ENCODE measurements around the gene LIMK2.
A peak's percentile ranks its signal among the peaks of the same experiment; 100 is the strongest.

Gene LIMK2

GRCh38 chr22:31288496-31289240 lies 76.6 kb downstream of the LIMK2 start:
- Histone ChIP-seq H3K4me3 (ENCODE audit: insufficient read depth, low read length, poor library complexity, severe bottlenecking) (peak overlapping the region; percentile 72), H3K4me2 (ENCODE audit: low read depth, low read length, poor library complexity, severe bottlenecking) (peak overlapping the region; percentile 100), H3K36me3 (ENCODE audit: low read length) (no peaks in the 10 kb centered on the region)

GRCh38 chr22:31289344-31289743 lies 77.2 kb downstream of the LIMK2 start:
- H3K4me2 ChIP-seq (ENCODE audit: low read depth, low read length, poor library complexity, severe bottlenecking) = peak overlapping the region; percentile 100

More at GRCh38 chr22:31288496-31289240, 76.6 kb downstream of the LIMK2 start:
- TF ChIP-seq EZH2phosphoT487 (conservative IDR thresholded peaks at IDR 0.05; ENCODE audit: low read length) (no peak), CTCF (IDR thresholded peaks at IDR 0.05; ENCODE audit: insufficient read depth, low read length, poor library complexity, severe bottlenecking) (no peak)
- Histone ChIP-seq H3K9ac (ENCODE audit: low read length) (peak overlapping the region; percentile 75), H3K9me3 (ENCODE audit: insufficient read depth, low read length) (no peaks in the 10 kb centered on the region), H3K79me2 (ENCODE audit: insufficient read depth, low read length) (no peaks in the 10 kb centered on the region), H3F3A (ENCODE audit: insufficient read depth) (peaks cover 44% of the 10 kb centered on the region), H2AFZ (ENCODE audit: low read depth, low read length, severe bottlenecking) (no peak overlapping the region), H3K27ac (ENCODE audit: low read depth, low read length) (peak overlapping the region; percentile 97), H3K9me2 (replicated peaks; ENCODE audit: insufficient read depth, low read length) (no peaks in the 10 kb centered on the region), H3K27me3 (ENCODE audit: low read length) (no peaks in the 10 kb centered on the region), H4K20me1 (ENCODE audit: low read depth, low read length) (no peaks in the 10 kb centered on the region)

GRCh38 chr22:31290494-31291471 lies 78.7 kb downstream of the LIMK2 start:
- Histone ChIP-seq H3K4me2 (ENCODE audit: low read depth, low read length, poor library complexity, severe bottlenecking) (peak overlapping the region; percentile 100), H3K27me3 (ENCODE audit: low read length) (no peaks in the 10 kb centered on the region), H3K9ac (ENCODE audit: low read length) (peak overlapping the region; percentile 75), H3K79me2 (ENCODE audit: insufficient read depth, low read length) (no peaks in the 10 kb centered on the region), H4K20me1 (ENCODE audit: low read depth, low read length) (no peaks in the 10 kb centered on the region), H2AFZ (ENCODE audit: low read depth, low read length, severe bottlenecking) (peak overlapping the region; percentile 61), H3K9me3 (ENCODE audit: insufficient read depth, low read length) (no peaks in the 10 kb centered on the region), H3F3A (ENCODE audit: insufficient read depth) (peaks cover 46% of the 10 kb centered on the region), H3K4me3 (ENCODE audit: insufficient read depth, low read length, poor library complexity, severe bottlenecking) (peak overlapping the region; percentile 72), H3K27ac (ENCODE audit: low read depth, low read length) (peak overlapping the region; percentile 97), H3K9me2 (replicated peaks; ENCODE audit: insufficient read depth, low read length) (no peaks in the 10 kb centered on the region), H3K36me3 (ENCODE audit: low read length) (no peaks in the 10 kb centered on the region)
- TF ChIP-seq EZH2phosphoT487 (conservative IDR thresholded peaks at IDR 0.05; ENCODE audit: low read length) = no peak

More at GRCh38 chr22:31289344-31289743, 77.2 kb downstream of the LIMK2 start:
- Histone ChIP-seq H3K79me2 (ENCODE audit: insufficient read depth, low read length) (no peaks in the 10 kb centered on the region), H3K9me2 (replicated peaks; ENCODE audit: insufficient read depth, low read length) (no peaks in the 10 kb centered on the region), H3F3A (ENCODE audit: insufficient read depth) (peaks cover 44% of the 10 kb centered on the region), H2AFZ (ENCODE audit: low read depth, low read length, severe bottlenecking) (no peak overlapping the region), H3K36me3 (ENCODE audit: low read length) (no peaks in the 10 kb centered on the region), H3K4me3 (ENCODE audit: insufficient read depth, low read length, poor library complexity, severe bottlenecking) (peak overlapping the region; percentile 72), H3K27me3 (ENCODE audit: low read length) (no peaks in the 10 kb centered on the region), H4K20me1 (ENCODE audit: low read depth, low read length) (no peaks in the 10 kb centered on the region), H3K27ac (ENCODE audit: low read depth, low read length) (peak overlapping the region; percentile 97), H3K9ac (ENCODE audit: low read length) (peak overlapping the region; percentile 75), H3K9me3 (ENCODE audit: insufficient read depth, low read length) (no peaks in the 10 kb centered on the region)
- no peak for TF ChIP-seq EZH2phosphoT487 (conservative IDR thresholded peaks at IDR 0.05; ENCODE audit: low read length)
- TF ChIP-seq CTCF (IDR thresholded peaks at IDR 0.05; ENCODE audit: insufficient read depth, low read length, poor library complexity, severe bottlenecking) = no peak

Data from SU-DHL-6 (cell line).